ENCODE data around the gene FRYL. TPM values are rescaled to one million over a fixed set of nuclear protein-coding genes. Genes with fewer than 3 reads are reported as not detected.

The FRYL gene
- total RNA-seq, 1 donor from 2014 or later: 93.3 TPM

DNA sequence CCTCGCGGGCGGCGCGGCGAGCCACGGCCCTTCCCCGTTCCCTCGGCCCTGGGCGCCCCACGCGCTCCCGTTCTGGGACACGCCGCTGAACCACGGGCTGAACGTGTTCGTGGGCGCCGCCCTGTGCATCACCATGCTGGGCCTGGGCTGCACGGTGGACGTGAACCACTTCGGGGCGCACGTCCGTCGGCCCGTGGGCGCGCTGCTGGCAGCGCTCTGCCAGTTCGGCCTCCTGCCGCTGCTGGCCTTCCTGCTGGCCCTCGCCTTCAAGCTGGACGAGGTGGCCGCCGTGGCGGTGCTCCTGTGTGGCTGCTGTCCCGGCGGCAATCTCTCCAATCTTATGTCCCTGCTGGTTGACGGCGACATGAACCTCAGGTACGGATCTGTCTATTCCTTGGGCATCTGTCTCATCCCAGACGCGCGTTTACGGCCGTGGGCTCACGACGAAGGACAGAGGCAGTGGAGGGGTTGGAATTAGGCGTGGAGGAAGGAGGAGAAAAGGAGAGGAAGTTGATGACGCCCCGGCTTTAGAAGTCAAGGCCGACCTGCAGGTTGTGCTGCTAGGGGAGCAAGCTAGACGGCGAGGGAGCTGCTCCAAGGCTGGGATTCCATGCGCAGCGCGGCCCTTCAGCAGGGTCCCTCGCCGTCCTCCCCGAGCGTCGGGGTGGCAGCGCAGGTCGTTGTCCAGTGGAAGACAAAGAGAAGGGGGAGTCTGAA is 296.1 kb downstream of the FRYL start:
- Mint-ChIP-seq H3K27ac (ENCODE audit: unreplicated experiment) (no peak overlapping the region), H3K4me3 (ENCODE audit: unreplicated experiment) (peak overlapping the region; percentile 39), H3K27me3 (ENCODE audit: unreplicated experiment) (peaks cover 27% of the 10 kb centered on the region), H3K4me1 (ENCODE audit: unreplicated experiment) (no peaks in the 10 kb centered on the region), H3K36me3 (ENCODE audit: low read depth, unreplicated experiment) (peaks cover 4% of the 10 kb centered on the region), H3K9me3 (ENCODE audit: unreplicated experiment) (no peaks in the 10 kb centered on the region)
- no peak for DNase-seq (ENCODE audit: low spot score)
- TF ChIP-seq, protein P1, sequence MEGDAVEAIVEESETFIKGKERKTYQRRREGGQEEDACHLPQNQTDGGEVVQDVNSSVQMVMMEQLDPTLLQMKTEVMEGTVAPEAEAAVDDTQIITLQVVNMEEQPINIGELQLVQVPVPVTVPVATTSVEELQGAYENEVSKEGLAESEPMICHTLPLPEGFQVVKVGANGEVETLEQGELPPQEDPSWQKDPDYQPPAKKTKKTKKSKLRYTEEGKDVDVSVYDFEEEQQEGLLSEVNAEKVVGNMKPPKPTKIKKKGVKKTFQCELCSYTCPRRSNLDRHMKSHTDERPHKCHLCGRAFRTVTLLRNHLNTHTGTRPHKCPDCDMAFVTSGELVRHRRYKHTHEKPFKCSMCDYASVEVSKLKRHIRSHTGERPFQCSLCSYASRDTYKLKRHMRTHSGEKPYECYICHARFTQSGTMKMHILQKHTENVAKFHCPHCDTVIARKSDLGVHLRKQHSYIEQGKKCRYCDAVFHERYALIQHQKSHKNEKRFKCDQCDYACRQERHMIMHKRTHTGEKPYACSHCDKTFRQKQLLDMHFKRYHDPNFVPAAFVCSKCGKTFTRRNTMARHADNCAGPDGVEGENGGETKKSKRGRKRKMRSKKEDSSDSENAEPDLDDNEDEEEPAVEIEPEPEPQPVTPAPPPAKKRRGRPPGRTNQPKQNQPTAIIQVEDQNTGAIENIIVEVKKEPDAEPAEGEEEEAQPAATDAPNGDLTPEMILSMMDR (IDR thresholded peaks at IDR 0.05; ENCODE audit: unreplicated experiment): no peak

DNA sequence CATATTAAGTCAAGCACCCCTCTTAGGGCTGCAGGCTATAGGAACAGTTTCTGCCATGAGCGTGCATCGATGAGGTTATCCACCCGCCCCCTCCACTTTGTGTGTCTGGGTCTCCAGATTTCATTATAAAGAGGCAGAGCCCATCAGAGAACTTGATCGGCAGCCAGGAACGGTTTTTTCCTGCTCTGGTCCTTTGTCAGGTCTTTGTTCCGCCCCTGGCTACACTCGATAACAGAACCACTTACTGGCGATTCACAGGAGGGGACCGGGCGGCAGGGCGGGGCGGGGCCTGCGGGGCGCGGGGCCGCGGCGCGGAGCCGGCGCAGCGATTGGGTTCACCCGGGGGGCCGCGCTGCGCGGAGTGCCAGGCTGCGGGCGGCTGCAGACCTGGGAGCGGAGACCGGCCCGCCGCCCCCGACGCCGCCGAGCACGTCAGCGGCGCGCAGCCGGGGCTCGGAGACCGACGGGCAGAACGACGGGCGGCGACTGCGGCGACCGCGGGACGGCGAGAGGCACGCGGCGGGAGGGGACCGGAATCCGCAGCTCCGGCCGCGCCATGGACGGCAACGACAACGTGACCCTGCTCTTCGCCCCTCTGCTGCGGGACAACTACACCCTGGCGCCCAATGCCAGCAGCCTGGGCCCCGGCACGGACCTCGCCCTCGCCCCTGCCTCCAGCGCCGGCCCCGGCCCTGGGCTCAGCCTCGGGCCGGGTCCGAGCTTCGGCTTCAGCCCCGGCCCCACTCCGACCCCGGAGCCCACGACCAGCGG is 296.9 kb downstream of the FRYL start, which contains the start of gene SLC10A4:
Gene SLC10A4, plus strand, starts transcription at position 338 of the 771 bp plus-strand sequence. Its CDS starts 219 bp downstream, at position 557.
- peak within 1 kb of the TSS; percentile 79 for H3K4me3 Mint-ChIP-seq (ENCODE audit: unreplicated experiment)
- peak; percentile 35 for DNase-seq (ENCODE audit: low spot score)
- H3K27ac Mint-ChIP-seq (ENCODE audit: unreplicated experiment): no peak within 1 kb of the TSS
- peaks cover 4% of the 10 kb centered on the region for H3K36me3 Mint-ChIP-seq (ENCODE audit: low read depth, unreplicated experiment)
- TF ChIP-seq, protein P1 (IDR thresholded peaks at IDR 0.05; ENCODE audit: unreplicated experiment): no peak
- H3K27me3 Mint-ChIP-seq (ENCODE audit: unreplicated experiment): peaks cover 23% of the 10 kb centered on the region
- no peaks in the 10 kb centered on the region for H3K4me1 Mint-ChIP-seq (ENCODE audit: unreplicated experiment)
- no peaks in the 10 kb centered on the region for H3K9me3 Mint-ChIP-seq (ENCODE audit: unreplicated experiment)

DNA sequence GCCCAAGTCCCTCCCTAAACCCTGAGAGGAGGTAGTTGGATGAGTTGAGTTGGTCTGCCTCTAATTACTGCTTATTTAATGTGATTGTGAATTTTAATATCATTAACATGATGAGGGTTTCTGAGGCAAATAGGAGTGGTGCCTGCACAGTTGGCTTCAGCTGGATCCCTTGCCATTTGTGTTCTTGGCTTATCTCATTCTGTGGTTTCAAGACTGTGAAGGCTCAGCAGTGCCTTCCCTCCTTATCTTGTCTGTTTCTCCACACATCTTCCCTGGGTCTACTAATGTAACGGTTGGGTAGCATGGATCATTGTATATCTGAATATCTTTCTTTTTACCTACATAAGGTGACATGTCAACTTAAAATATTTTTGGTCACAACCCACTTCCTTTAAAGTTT is 298.5 kb downstream of the FRYL start:
- no peak overlapping the region for H3K27ac Mint-ChIP-seq (ENCODE audit: unreplicated experiment)
- TF ChIP-seq, protein P1 (IDR thresholded peaks at IDR 0.05; ENCODE audit: unreplicated experiment): no peak
- H3K9me3 Mint-ChIP-seq (ENCODE audit: unreplicated experiment): no peaks in the 10 kb centered on the region
- no peaks in the 10 kb centered on the region for H3K4me1 Mint-ChIP-seq (ENCODE audit: unreplicated experiment)
- DNase-seq (ENCODE audit: low spot score): no peak
- peaks cover 21% of the 10 kb centered on the region for H3K27me3 Mint-ChIP-seq (ENCODE audit: unreplicated experiment)
- no peak overlapping the region for H3K4me3 Mint-ChIP-seq (ENCODE audit: unreplicated experiment)
- peaks cover 4% of the 10 kb centered on the region for H3K36me3 Mint-ChIP-seq (ENCODE audit: low read depth, unreplicated experiment)

DNA sequence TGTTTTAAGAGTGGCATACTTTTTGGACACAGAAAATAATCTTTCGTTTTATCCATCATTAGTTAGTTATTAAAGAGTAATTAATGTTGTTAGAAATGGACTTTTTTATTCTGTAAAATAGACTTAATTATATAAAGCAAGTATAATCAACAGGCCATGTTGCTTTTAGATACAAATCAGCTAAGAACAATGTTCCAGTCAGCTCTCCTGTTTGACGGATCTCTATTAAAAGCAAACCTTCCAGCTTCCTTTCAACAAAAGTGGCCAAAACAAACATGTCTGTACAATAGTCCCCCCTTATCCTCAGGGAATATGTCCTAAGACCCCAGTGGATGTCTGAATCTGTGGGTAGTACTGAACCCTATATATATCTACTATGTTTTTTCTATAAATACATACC is 301.8 kb downstream of the FRYL start:
- Mint-ChIP-seq H3K27me3 (ENCODE audit: unreplicated experiment) (peaks cover 10% of the 10 kb centered on the region), H3K27ac (ENCODE audit: unreplicated experiment) (no peak overlapping the region), H3K4me1 (ENCODE audit: unreplicated experiment) (no peaks in the 10 kb centered on the region), H3K36me3 (ENCODE audit: low read depth, unreplicated experiment) (peaks cover 4% of the 10 kb centered on the region), H3K9me3 (ENCODE audit: unreplicated experiment) (no peaks in the 10 kb centered on the region), H3K4me3 (ENCODE audit: unreplicated experiment) (no peak overlapping the region)
- DNase-seq (ENCODE audit: low spot score): no peak
- TF ChIP-seq, protein P1 (IDR thresholded peaks at IDR 0.05; ENCODE audit: unreplicated experiment): no peak

DNA sequence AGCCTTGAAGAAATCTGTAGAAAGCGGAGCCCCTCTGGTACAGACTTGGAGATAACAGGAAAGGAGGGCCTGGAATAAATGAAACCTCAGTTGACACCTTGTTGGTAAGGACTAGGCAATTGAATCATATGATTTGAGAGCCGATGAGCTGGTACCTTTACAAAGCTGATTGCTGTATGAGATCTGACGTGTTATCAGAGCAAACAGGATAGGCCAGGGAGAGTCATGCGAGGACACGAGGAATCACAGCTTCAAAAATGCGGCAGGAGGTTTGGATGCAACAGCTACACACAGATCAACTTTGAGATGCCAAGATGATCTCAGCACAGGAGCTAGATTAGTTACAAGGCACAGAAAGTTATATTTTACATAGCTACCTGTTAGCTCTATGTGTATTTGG is 304.3 kb downstream of the FRYL start:
- H3K27me3 Mint-ChIP-seq (ENCODE audit: unreplicated experiment): no peaks in the 10 kb centered on the region
- H3K4me1 Mint-ChIP-seq (ENCODE audit: unreplicated experiment): no peaks in the 10 kb centered on the region
- no peak overlapping the region for H3K27ac Mint-ChIP-seq (ENCODE audit: unreplicated experiment)
- H3K9me3 Mint-ChIP-seq (ENCODE audit: unreplicated experiment): no peaks in the 10 kb centered on the region
- DNase-seq (ENCODE audit: low spot score): no peak
- no peaks in the 10 kb centered on the region for H3K36me3 Mint-ChIP-seq (ENCODE audit: low read depth, unreplicated experiment)
- TF ChIP-seq, protein P1 (IDR thresholded peaks at IDR 0.05; ENCODE audit: unreplicated experiment): no peak
- no peak overlapping the region for H3K4me3 Mint-ChIP-seq (ENCODE audit: unreplicated experiment)

Data from endothelial cell (in vitro differentiated cells).